HepG2 (cell line): Measurements from ENCODE around the gene CNOT10. TPM values are rescaled to one million over a fixed set of nuclear protein-coding genes. Genes with fewer than 3 reads are reported as not detected.

ENCODE experiments used
- CSRNP1 ChIP-seq: sonication (generic); formaldehyde crosslinking; IDR thresholded peaks from 2 replicates; pipeline ENCODE4 v1.8.1; 2023; ENCODE audit warnings: mild to moderate bottlenecking, missing genetic modification reagents
- ERF ChIP-seq: IDR thresholded peaks from 2 replicates; pipeline ENCODE4 v1.6.1; 2018; ENCODE audit warnings: missing biosample characterization, missing genetic modification reagents
- JARID2 ChIP-seq: sonication (generic); formaldehyde crosslinking; IDR thresholded peaks from 2 replicates; pipeline ENCODE4 v1.8.1; 2023; ENCODE audit warnings: missing genetic modification reagents, inconsistent platforms; ENCODE audit not compliant: insufficient replicate concordance
- MAFG ChIP-seq: sonication (generic); formaldehyde crosslinking; IDR thresholded peaks from 2 replicates; pipeline ENCODE4 v1.5.1; 2020; ENCODE audit warnings: mild to moderate bottlenecking, missing genetic modification reagents
- MBD4 ChIP-seq: IDR thresholded peaks from 2 replicates; pipeline ENCODE4 v1.6.1; 2012; ENCODE audit warnings: low read length, inconsistent platforms, borderline replicate concordance
- MIXL1 ChIP-seq: IDR thresholded peaks from 2 replicates; pipeline ENCODE4 v1.6.1; 2016
- MTA1 ChIP-seq: sonication (generic); formaldehyde crosslinking; IDR thresholded peaks from 2 replicates; pipeline ENCODE4 v1.4.0; 2020; ENCODE audit warnings: missing genetic modification reagents, mild to moderate bottlenecking, borderline replicate concordance
- MYC ChIP-seq: sonication (generic); formaldehyde crosslinking; IDR thresholded peaks from 2 replicates; pipeline ENCODE4 v1.9.0; 2021; ENCODE audit warnings: missing genetic modification reagents, borderline replicate concordance
- MZF1 ChIP-seq: sonication (generic); formaldehyde crosslinking; IDR thresholded peaks from 2 replicates; pipeline ENCODE4 v1.8.1; 2023; ENCODE audit warnings: mild to moderate bottlenecking, missing genetic modification reagents, borderline replicate concordance
- NAIF1 ChIP-seq: sonication (generic); formaldehyde crosslinking; IDR thresholded peaks from 2 replicates; pipeline ENCODE4 v1.5.0; 2020; ENCODE audit warnings: mild to moderate bottlenecking, missing genetic modification reagents, borderline replicate concordance
- NCOA1 ChIP-seq: sonication (generic); formaldehyde crosslinking; IDR thresholded peaks from 2 replicates; pipeline ENCODE4 v1.9.0; 2021; ENCODE audit warnings: missing genetic modification reagents
- PAF1 ChIP-seq: IDR thresholded peaks from 2 replicates; pipeline ENCODE4 v1.6.1; 2016; ENCODE audit warnings: missing genetic modification reagents, missing compliant biosample characterization
- PRDM10 ChIP-seq: sonication (generic); formaldehyde crosslinking; IDR thresholded peaks from 2 replicates; pipeline ENCODE4 v1.4.0; 2020; ENCODE audit warnings: low read depth, missing genetic modification reagents
- SOX5 ChIP-seq: IDR thresholded peaks from 2 replicates; pipeline ENCODE4 v1.6.1; 2016; ENCODE audit warnings: borderline replicate concordance
- YEATS2 ChIP-seq: sonication (generic); formaldehyde crosslinking; IDR thresholded peaks from 2 replicates; pipeline ENCODE4 v1.4.0; 2020; ENCODE audit warnings: missing genetic modification reagents, borderline replicate concordance
- ZNF296 ChIP-seq: sonication (generic); formaldehyde crosslinking; conservative IDR thresholded peaks from 2 replicates; pipeline ENCODE4 v1.5.0; 2020; ENCODE audit warnings: mild to moderate bottlenecking, missing genetic modification reagents
- ZNF354B ChIP-seq: sonication (generic); formaldehyde crosslinking; IDR thresholded peaks from 2 replicates; pipeline ENCODE4 v1.8.0; 2022; ENCODE audit warnings: mild to moderate bottlenecking, missing genetic modification reagents
- ZNF557 ChIP-seq: sonication (generic); formaldehyde crosslinking; IDR thresholded peaks from 2 replicates; pipeline ENCODE4 v1.4.0; 2020; ENCODE audit warnings: missing genetic modification reagents
- ZNF564 ChIP-seq: sonication (generic); formaldehyde crosslinking; IDR thresholded peaks from 2 replicates; pipeline ENCODE4 v1.8.1; 2023; ENCODE audit warnings: mild to moderate bottlenecking, missing genetic modification reagents
- ZNF772 ChIP-seq: sonication (generic); formaldehyde crosslinking; IDR thresholded peaks from 2 replicates; pipeline ENCODE4 v1.5.0; 2020; ENCODE audit warnings: mild to moderate bottlenecking, missing genetic modification reagents
- ZNF850 ChIP-seq: sonication (generic); formaldehyde crosslinking; conservative IDR thresholded peaks from 2 replicates; pipeline ENCODE4 v1.9.0; 2021; ENCODE audit warnings: mild to moderate bottlenecking, missing genetic modification reagents
- polyA plus RNA-seq, 8 experiments: library from polyadenylated mRNA; depleted of rRNA in 3 of 8; stranded (reverse) in 7 of 8; unstranded in 1 of 8; fragments of >200 nt; fragmentation: Illumina TruSeq in 4 of 8; extraction: Trizol in 4 of 8; gene quantifications; 2 replicates each; pipeline versions ENCODE4 v1.2.1 to v1.2.3, GENCODE V29; 2011 to 2016; ENCODE audit warnings: low read depth in 4 of 8, missing spikeins in 1 of 8, mixed read lengths in 1 of 8; ENCODE audit not compliant: insufficient read depth in 1 of 8
- total RNA-seq, 5 experiments: library from RNA; depleted of rRNA; stranded (reverse); fragments of >200 nt; fragmentation: Illumina TruSeq; extraction: Trizol; gene quantifications; 2 replicates each; pipeline ENCODE4 v1.2.3, GENCODE V29; 2016; ENCODE audit warnings: low read depth in 1 of 5
- TF ChIP-seq, protein P1 (sequence below): IDR thresholded peaks from 2 replicates; pipeline ENCODE4 v1.6.1; 2016; ENCODE audit warnings: low read depth
- TF ChIP-seq, protein P2 (sequence below): sonication (generic); formaldehyde crosslinking; conservative IDR thresholded peaks from 2 replicates; pipeline ENCODE4 v1.8.1; 2023; ENCODE audit warnings: missing genetic modification reagents

CNOT10 gene
- total and polyA plus RNA-seq, 2 of the 13 experiments (the other 11 are each of a cell fraction or from before 2014, with no cell fraction given) = 21.2 to 34.1 TPM

DNA sequence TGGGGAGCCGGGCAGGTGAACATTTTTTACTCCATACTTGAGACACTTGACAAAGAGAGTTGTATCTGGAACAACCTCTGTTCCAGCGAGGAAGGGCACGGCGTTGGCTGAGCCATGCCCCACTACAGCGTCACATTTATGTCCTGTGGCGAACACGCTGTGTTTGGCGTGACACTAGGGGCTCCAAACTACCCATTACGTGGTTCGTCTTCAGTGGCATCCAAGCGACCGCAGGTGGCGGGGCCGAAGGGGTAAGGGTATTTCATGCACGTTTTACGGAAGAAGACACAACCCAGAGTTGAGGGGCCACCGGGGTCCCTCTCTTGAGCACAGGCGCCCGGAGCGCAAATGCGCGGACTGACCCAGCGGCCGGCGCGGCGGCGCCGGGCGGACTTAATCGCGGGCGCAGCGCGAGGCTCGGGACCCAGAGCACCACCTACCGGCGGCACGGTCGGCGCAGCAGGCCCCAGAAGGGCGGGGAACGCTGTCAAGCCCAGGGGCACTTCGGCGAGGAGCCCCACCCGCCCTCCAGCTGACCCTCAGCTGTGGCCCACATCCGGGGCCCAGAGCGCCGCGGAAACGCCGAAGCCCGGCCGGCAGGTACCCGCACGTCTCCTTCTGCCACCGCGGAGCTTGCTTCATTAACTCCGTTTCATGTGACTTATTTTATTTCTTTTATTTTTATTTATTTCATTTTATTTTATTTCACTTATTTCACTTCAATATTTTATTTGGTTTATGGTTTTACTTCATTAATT, 96.4 kb downstream of the CNOT10 start (continued):
- TF ChIP-seq JARID2 (peak; percentile 56), NAIF1 (CRISPR knock-in tag) (no peak), ZNF296 (no peak), MBD4 (no peak), ERF (CRISPR knock-in tag) (peak; percentile 61), ZNF772 (CRISPR knock-in tag) (no peak; the same call in 1 of the 2 replicates), ZNF564 (CRISPR knock-in tag) (peak; percentile 32; the same call in 1 of the 2 replicates), MTA1 (peak; percentile 64; the same call in 1 of the 2 replicates), PRDM10 (CRISPR knock-in tag) (no peak), ZNF354B (CRISPR knock-in tag) (no peak), NCOA1 (CRISPR knock-in tag) (0 out of 2 replicates have a peak, but pooled peaks have one; percentile 43), MYC (CRISPR knock-in tag) (peak; percentile 77; the same call in 1 of the 2 replicates), PAF1 (CRISPR knock-in tag) (no peak), SOX5 (CRISPR knock-in tag) (peak; percentile 45; the same call in 1 of the 2 replicates), YEATS2 (CRISPR knock-in tag) (peak; percentile 67; the same call in 1 of the 2 replicates), MAFG (CRISPR knock-in tag) (no peak), ZNF557 (CRISPR knock-in tag) (no peak), MIXL1 (no peak), CSRNP1 (CRISPR knock-in tag) (no peak), MZF1 (CRISPR knock-in tag) (no peak), ZNF850 (CRISPR knock-in tag) (no peak)
- TF ChIP-seq, protein P1, sequence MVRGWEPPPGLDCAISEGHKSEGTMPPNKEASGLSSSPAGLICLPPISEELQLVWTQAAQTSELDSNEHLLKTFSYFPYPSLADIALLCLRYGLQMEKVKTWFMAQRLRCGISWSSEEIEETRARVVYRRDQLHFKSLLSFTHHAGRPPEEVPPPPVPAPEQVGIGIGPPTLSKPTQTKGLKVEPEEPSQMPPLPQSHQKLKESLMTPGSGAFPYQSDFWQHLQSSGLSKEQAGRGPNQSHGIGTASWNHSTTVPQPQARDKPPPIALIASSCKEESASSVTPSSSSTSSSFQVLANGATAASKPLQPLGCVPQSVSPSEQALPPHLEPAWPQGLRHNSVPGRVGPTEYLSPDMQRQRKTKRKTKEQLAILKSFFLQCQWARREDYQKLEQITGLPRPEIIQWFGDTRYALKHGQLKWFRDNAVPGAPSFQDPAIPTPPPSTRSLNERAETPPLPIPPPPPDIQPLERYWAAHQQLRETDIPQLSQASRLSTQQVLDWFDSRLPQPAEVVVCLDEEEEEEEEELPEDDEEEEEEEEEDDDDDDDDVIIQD (CRISPR knock-in tag) = no peak; the same call in 1 of the 2 replicates
- TF ChIP-seq, protein P2, sequence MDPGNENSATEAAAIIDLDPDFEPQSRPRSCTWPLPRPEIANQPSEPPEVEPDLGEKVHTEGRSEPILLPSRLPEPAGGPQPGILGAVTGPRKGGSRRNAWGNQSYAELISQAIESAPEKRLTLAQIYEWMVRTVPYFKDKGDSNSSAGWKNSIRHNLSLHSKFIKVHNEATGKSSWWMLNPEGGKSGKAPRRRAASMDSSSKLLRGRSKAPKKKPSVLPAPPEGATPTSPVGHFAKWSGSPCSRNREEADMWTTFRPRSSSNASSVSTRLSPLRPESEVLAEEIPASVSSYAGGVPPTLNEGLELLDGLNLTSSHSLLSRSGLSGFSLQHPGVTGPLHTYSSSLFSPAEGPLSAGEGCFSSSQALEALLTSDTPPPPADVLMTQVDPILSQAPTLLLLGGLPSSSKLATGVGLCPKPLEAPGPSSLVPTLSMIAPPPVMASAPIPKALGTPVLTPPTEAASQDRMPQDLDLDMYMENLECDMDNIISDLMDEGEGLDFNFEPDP = no peak
